ENCODE measurements around the gene GCN1. TPM values are rescaled to one million over a fixed set of nuclear protein-coding genes. Genes with fewer than 3 reads are reported as not detected.
"Not testable (repeated sequence)": the region's sequence is repeated elsewhere in the genome, so short reads cannot be mapped to it uniquely, and the experiment has no call there.

GCN1 gene
- total and polyA plus RNA-seq, 2 experiments from 2014 or later: 28.2 to 197 TPM

GRCh38 chr12:120238839-120239445 lies 44.4 kb upstream of the GCN1 start:
- WGBS (ENCODE audit: low lambda C conversion rate, missing lambda C conversion rate): 89% methylated on average over 12 of the region's 12 CpGs
- Histone ChIP-seq H3K4me1 (ENCODE audit: insufficient read depth) (peaks cover 56% of the 10 kb centered on the region), H4K20me1 (ENCODE audit: insufficient read depth, poor library complexity, severe bottlenecking) (peaks cover 39% of the 10 kb centered on the region), H3K27ac (no peak overlapping the region), H3K79me2 (peaks cover 91% of the 10 kb centered on the region), H3K36me3 (replicated peaks; ENCODE audit: insufficient read depth, low read depth) (no peaks in the 10 kb centered on the region), H2AFZ (no peak overlapping the region), H3K27me3 (no peaks in the 10 kb centered on the region), H3K9me3 (ENCODE audit: low read depth) (no peaks in the 10 kb centered on the region), H3K9me2 (replicated peaks; ENCODE audit: insufficient read depth) (no peaks in the 10 kb centered on the region), H3K4me2 (no peak overlapping the region), H3K4me3 (no peak overlapping the region)
- DNase-seq (ENCODE audit: low spot score): no peak
- TF ChIP-seq CTCF (IDR thresholded peaks at IDR 0.05; ENCODE audit: poor library complexity) (no peak), EZH2phosphoT487 (IDR thresholded peaks at IDR 0.05; ENCODE audit: low read depth, severe bottlenecking, unreplicated experiment) (no peak), EZH2 (IDR thresholded peaks at IDR 0.05; ENCODE audit: borderline replicate concordance) (no peak)

DNA sequence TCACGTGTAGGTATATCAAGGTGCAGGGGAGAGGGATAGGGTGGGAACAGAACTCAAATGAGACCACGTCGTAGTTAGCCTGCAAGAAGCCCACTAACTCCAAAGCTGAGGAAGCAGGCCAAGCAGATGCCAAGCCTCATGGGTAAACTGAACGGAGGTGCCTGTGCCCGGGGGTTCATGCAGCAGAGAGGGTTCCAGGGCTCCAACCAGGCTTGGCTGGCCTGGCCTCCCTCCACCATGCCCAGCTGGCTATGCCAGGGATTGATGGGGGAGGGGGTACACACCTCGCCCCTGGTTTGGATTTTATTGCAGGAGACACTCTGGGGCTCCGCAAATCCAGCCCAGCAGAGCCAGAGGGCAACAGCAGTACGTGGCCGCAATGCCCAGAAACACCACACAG lies 43.7 kb upstream of the GCN1 start:
- Histone ChIP-seq H3K9me3 (ENCODE audit: low read depth) (no peaks in the 10 kb centered on the region), H3K4me3 (no peak overlapping the region), H3K27me3 (no peaks in the 10 kb centered on the region), H4K20me1 (ENCODE audit: insufficient read depth, poor library complexity, severe bottlenecking) (peaks cover 32% of the 10 kb centered on the region), H3K4me1 (ENCODE audit: insufficient read depth) (peaks cover 58% of the 10 kb centered on the region), H3K27ac (no peak overlapping the region), H3K36me3 (replicated peaks; ENCODE audit: insufficient read depth, low read depth) (no peaks in the 10 kb centered on the region), H3K9me2 (replicated peaks; ENCODE audit: insufficient read depth) (no peaks in the 10 kb centered on the region), H3K79me2 (peaks cover 91% of the 10 kb centered on the region), H3K4me2 (no peak overlapping the region), H2AFZ (no peak overlapping the region)
- 87% methylated on average over 9 of the region's 9 CpGs for WGBS (ENCODE audit: low lambda C conversion rate, missing lambda C conversion rate)
- no peak for DNase-seq (ENCODE audit: low spot score)
- TF ChIP-seq EZH2 (IDR thresholded peaks at IDR 0.05; ENCODE audit: borderline replicate concordance) (no peak), CTCF (IDR thresholded peaks at IDR 0.05; ENCODE audit: poor library complexity) (no peak), EZH2phosphoT487 (IDR thresholded peaks at IDR 0.05; ENCODE audit: low read depth, severe bottlenecking, unreplicated experiment) (no peak)

- WGBS (ENCODE audit: low lambda C conversion rate, missing lambda C conversion rate): 96% methylated on average over 13 of the region's 13 CpGs
Observed at GRCh38 chr12:120237360-120238171, 43.1 kb upstream of the GCN1 start.

GRCh38 chr12:120236809-120237208 lies 42.3 kb upstream of the GCN1 start:
- DNase-seq (ENCODE audit: low spot score); H2AFZ ChIP-seq; H3K27me3 ChIP-seq; H3K9me3 ChIP-seq (ENCODE audit: low read depth); H3K9me2 ChIP-seq (replicated peaks; ENCODE audit: insufficient read depth); H3K4me3 ChIP-seq; H3K36me3 ChIP-seq (replicated peaks; ENCODE audit: insufficient read depth, low read depth); H3K4me2 ChIP-seq: not testable (repeated sequence)
- peaks cover 26% of the 10 kb centered on the region for H4K20me1 ChIP-seq (ENCODE audit: insufficient read depth, poor library complexity, severe bottlenecking)
- H3K4me1 ChIP-seq (ENCODE audit: insufficient read depth): peaks cover 58% of the 10 kb centered on the region
- WGBS (ENCODE audit: low lambda C conversion rate, missing lambda C conversion rate): 100% methylated on average over 3 of the region's 3 CpGs
- peak overlapping the region; percentile 39 for H3K27ac ChIP-seq
- peaks cover 91% of the 10 kb centered on the region for H3K79me2 ChIP-seq

More at GRCh38 chr12:120237360-120238171, 43.1 kb upstream of the GCN1 start:
- Histone ChIP-seq H3K27ac (peak overlapping the region; percentile 58), H3K9me3 (ENCODE audit: low read depth) (no peaks in the 10 kb centered on the region), H3K36me3 (replicated peaks; ENCODE audit: insufficient read depth, low read depth) (no peaks in the 10 kb centered on the region), H3K79me2 (peaks cover 91% of the 10 kb centered on the region), H2AFZ (no peak overlapping the region), H3K9me2 (replicated peaks; ENCODE audit: insufficient read depth) (no peaks in the 10 kb centered on the region), H3K4me3 (no peak overlapping the region), H3K4me1 (ENCODE audit: insufficient read depth) (peaks cover 58% of the 10 kb centered on the region), H3K27me3 (no peaks in the 10 kb centered on the region), H4K20me1 (ENCODE audit: insufficient read depth, poor library complexity, severe bottlenecking) (peaks cover 26% of the 10 kb centered on the region), H3K4me2 (no peak overlapping the region)
- no peak for TF ChIP-seq EZH2phosphoT487 (IDR thresholded peaks at IDR 0.05; ENCODE audit: low read depth, severe bottlenecking, unreplicated experiment)
- TF ChIP-seq CTCF (IDR thresholded peaks at IDR 0.05; ENCODE audit: poor library complexity): no peak
- TF ChIP-seq EZH2 (IDR thresholded peaks at IDR 0.05; ENCODE audit: borderline replicate concordance): no peak
- no peak for DNase-seq (ENCODE audit: low spot score)
